Measurements from ENCODE around the gene C14orf119.

The C14orf119 gene

GRCh38 chr14:23095196-23096108 is at the start of gene C14orf119:
Gene C14orf119, plus strand, starts transcription at chr14:23095505. Its CDS starts 2,154 bp downstream, at chr14:23097659.
- peak; percentile 99 for DNase-seq (ENCODE audit: low read depth)

- no peak for DNase-seq (ENCODE audit: low read depth)
These were observed 48.2 kb upstream of the C14orf119 start for GRCh38 chr14:23047034-23047634.

GRCh38 chr14:23047751-23048693 is 47.3 kb upstream of the C14orf119 start:
- no peak for DNase-seq (ENCODE audit: low read depth)

GRCh38 chr14:23049011-23049410 is 46.3 kb upstream of the C14orf119 start:
- DNase-seq (ENCODE audit: low read depth): no peak

GRCh38 chr14:23051141-23052057 is 43.9 kb upstream of the C14orf119 start:
- DNase-seq (ENCODE audit: low read depth): no peak

- DNase-seq (ENCODE audit: low read depth): no peak
These were observed 43.1 kb upstream of the C14orf119 start for GRCh38 chr14:23052182-23052623.

- DNase-seq (ENCODE audit: low read depth): no peak
These were observed 42.6 kb upstream of the C14orf119 start for GRCh38 chr14:23052671-23053070.

GRCh38 chr14:23053426-23053825 is 41.9 kb upstream of the C14orf119 start:
- DNase-seq (ENCODE audit: low read depth): no peak

- no peak for DNase-seq (ENCODE audit: low read depth)
These were observed 41.1 kb upstream of the C14orf119 start for GRCh38 chr14:23054000-23054811.

GRCh38 chr14:23055147-23055550 is 40.2 kb upstream of the C14orf119 start:
- no peak for DNase-seq (ENCODE audit: low read depth)

GRCh38 chr14:23055621-23056144 is 39.6 kb upstream of the C14orf119 start:
- no peak for DNase-seq (ENCODE audit: low read depth)

- DNase-seq (ENCODE audit: low read depth): no peak
These were observed 39.0 kb upstream of the C14orf119 start for GRCh38 chr14:23056145-23056955.

GRCh38 chr14:23056956-23057756 is 38.1 kb upstream of the C14orf119 start, which contains the start of gene CDH24:
Gene CDH24, minus strand, starts transcription at chr14:23057520. Its CDS starts 1,787 bp downstream, at chr14:23055733.
- DNase-seq (ENCODE audit: low read depth): no peak

GRCh38 chr14:23057757-23058653 is 37.3 kb upstream of the C14orf119 start:
- DNase-seq (ENCODE audit: low read depth): peak; percentile 42

GRCh38 chr14:23058654-23059504 is 36.4 kb upstream of the C14orf119 start:
- no peak for DNase-seq (ENCODE audit: low read depth)

All from GM04504 (cell line).